Measurements from ENCODE around the gene PLA2G3.
"Not testable (repeated sequence)": the region's sequence is repeated elsewhere in the genome, so short reads cannot be mapped to it uniquely, and the experiment has no call there.

PLA2G3 gene

DNA sequence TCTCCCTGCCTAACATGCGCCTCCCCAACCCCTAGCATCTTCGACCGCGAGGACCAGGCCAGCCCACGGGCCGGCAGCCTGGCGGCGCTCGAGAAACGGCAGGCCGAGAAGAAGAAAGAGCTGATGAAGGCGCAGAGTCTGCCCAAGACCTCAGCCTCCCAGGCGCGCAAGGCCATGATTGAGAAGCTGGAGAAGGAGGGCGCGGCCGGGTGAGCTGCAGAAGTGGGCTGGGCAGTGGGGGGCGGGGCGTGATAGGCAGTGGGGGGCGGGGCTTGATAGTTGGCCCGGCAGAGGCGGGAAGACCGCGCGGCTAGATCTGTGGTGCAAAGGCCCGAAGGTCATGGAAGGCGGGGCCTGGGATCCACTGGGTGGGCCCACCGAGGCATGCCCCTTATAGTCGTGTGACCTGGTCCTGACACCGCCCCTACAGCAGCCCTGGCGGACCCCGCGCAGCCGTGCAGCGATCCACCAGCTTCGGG, 41.6 kb downstream of the PLA2G3 start:
- DNase-seq (ENCODE audit: low read depth): peak; percentile 41
- TF ChIP-seq, protein P1, sequence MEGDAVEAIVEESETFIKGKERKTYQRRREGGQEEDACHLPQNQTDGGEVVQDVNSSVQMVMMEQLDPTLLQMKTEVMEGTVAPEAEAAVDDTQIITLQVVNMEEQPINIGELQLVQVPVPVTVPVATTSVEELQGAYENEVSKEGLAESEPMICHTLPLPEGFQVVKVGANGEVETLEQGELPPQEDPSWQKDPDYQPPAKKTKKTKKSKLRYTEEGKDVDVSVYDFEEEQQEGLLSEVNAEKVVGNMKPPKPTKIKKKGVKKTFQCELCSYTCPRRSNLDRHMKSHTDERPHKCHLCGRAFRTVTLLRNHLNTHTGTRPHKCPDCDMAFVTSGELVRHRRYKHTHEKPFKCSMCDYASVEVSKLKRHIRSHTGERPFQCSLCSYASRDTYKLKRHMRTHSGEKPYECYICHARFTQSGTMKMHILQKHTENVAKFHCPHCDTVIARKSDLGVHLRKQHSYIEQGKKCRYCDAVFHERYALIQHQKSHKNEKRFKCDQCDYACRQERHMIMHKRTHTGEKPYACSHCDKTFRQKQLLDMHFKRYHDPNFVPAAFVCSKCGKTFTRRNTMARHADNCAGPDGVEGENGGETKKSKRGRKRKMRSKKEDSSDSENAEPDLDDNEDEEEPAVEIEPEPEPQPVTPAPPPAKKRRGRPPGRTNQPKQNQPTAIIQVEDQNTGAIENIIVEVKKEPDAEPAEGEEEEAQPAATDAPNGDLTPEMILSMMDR (conservative IDR thresholded peaks at IDR 0.05; ENCODE audit: control insufficient read depth, insufficient read depth, low read depth, low read length): no peak
- no peak overlapping the region for H3K4me3 ChIP-seq (ENCODE audit: control insufficient read depth, low read depth, low read length)

DNA sequence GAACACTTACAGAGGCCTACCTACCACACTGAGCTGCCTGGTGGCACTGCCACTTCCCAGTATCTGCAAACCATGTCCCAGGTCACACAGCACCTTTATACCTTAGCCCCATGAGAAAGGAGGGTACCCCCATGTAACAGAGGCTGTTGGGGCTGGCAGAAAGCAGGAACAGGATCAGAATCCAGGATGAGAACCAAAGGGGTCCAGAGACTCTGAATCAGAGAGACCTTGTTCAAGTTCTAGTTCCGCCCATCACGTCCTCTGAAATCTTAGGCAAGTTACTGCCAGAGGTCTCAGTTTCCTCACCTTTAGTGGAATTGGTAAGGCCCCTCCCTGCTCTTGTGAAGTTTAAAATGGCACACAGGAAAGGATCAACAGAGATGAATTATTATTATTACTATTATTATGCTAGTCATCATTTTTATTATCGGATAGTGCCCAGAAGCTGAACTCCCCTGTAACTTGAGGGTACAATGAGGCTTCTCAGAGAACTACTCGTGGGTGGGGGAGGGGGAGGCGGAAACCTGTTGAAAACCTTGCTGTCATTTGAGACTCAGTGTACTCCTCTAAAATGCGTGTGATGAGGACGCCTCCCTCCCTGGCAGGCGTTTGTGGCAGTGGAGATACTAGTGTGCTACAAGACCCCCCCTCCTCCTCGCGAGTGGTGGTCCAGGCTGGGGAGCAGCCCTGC, 42.2 kb downstream of the PLA2G3 start:
- no peak overlapping the region for H3K4me3 ChIP-seq (ENCODE audit: control insufficient read depth, low read depth, low read length)
- TF ChIP-seq, protein P1 (conservative IDR thresholded peaks at IDR 0.05; ENCODE audit: control insufficient read depth, insufficient read depth, low read depth, low read length): no peak
- DNase-seq (ENCODE audit: low read depth): no peak

GRCh38 chr22:31097539-31097938, 42.8 kb downstream of the PLA2G3 start:
- DNase-seq (ENCODE audit: low read depth); H3K4me3 ChIP-seq (ENCODE audit: control insufficient read depth, low read depth, low read length): not testable (repeated sequence)

- no peak overlapping the region for H3K4me3 ChIP-seq (ENCODE audit: control insufficient read depth, low read depth, low read length)
- TF ChIP-seq, protein P1 (conservative IDR thresholded peaks at IDR 0.05; ENCODE audit: control insufficient read depth, insufficient read depth, low read depth, low read length): no peak
- DNase-seq (ENCODE audit: low read depth): no peak
These were observed 43.5 kb downstream of the PLA2G3 start for GRCh38 chr22:31096657-31097279.

DNA sequence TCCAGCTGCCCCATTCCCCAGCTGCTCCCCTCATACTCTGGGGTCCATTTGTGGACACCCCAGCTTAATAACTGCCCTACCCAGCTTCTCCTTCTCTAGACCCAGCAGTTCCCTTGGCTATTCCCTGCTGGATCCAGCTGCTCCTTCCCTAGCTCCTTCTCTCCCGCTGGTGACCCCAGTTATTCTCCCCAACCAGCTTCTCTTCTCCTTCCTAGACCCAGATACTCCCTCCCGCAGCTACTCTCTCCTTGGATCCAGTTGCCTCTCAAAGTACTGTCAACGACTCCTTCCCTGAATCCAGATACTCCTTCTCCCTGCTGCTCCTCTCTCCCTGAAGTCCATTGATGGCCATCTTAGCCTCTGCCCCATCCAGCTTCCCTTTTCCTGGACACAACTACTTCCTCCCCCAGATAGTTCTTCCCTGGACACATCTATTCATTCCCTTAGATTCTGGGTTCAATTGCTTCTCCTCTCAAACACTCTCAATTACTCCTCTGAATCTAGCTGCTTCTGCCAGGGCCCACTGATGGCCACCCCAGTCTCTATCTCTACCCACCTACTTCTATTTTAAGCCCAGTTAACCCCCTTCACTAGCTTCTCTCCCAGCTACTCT, 44.6 kb downstream of the PLA2G3 start:
- no peak for DNase-seq (ENCODE audit: low read depth)
- no peak overlapping the region for H3K4me3 ChIP-seq (ENCODE audit: control insufficient read depth, low read depth, low read length)
- TF ChIP-seq, protein P1 (conservative IDR thresholded peaks at IDR 0.05; ENCODE audit: control insufficient read depth, insufficient read depth, low read depth, low read length): no peak

DNA sequence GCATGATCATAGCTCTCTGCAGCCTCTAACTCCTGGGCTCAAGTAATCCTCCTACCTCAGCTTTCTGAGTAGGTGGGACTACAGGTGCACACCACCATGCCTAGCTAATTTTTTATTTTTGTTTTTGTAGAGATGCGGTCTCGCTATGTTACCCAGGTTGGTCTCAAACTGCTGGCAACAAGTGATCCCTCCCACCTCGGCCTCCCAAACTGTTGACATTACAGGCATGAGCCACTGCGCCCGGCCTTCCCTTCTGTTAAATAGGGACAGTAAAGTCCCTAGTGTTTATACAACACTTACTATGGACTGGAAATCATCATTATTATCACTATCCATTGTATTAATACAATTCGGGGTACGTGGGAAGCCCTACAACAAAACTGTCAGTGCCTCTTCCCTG, 45.6 kb downstream of the PLA2G3 start:
- no peak overlapping the region for H3K4me3 ChIP-seq (ENCODE audit: control insufficient read depth, low read depth, low read length)
- DNase-seq (ENCODE audit: low read depth): no peak
- TF ChIP-seq, protein P1 (conservative IDR thresholded peaks at IDR 0.05; ENCODE audit: control insufficient read depth, insufficient read depth, low read depth, low read length): no peak

- TF ChIP-seq, protein P1 (conservative IDR thresholded peaks at IDR 0.05; ENCODE audit: control insufficient read depth, insufficient read depth, low read depth, low read length): no peak
- no peak for DNase-seq (ENCODE audit: low read depth)
- no peak overlapping the region for H3K4me3 ChIP-seq (ENCODE audit: control insufficient read depth, low read depth, low read length)
These were observed 46.2 kb downstream of the PLA2G3 start for GRCh38 chr22:31094021-31094551.
